ENCODE measurements around the gene PHF14. TPM values are rescaled to one million over a fixed set of nuclear protein-coding genes. Genes with fewer than 3 reads are reported as not detected.

PHF14 gene
- polyA plus RNA-seq, 4 donors, result 18.6 to 27.9 (median 25.1) TPM

DNA sequence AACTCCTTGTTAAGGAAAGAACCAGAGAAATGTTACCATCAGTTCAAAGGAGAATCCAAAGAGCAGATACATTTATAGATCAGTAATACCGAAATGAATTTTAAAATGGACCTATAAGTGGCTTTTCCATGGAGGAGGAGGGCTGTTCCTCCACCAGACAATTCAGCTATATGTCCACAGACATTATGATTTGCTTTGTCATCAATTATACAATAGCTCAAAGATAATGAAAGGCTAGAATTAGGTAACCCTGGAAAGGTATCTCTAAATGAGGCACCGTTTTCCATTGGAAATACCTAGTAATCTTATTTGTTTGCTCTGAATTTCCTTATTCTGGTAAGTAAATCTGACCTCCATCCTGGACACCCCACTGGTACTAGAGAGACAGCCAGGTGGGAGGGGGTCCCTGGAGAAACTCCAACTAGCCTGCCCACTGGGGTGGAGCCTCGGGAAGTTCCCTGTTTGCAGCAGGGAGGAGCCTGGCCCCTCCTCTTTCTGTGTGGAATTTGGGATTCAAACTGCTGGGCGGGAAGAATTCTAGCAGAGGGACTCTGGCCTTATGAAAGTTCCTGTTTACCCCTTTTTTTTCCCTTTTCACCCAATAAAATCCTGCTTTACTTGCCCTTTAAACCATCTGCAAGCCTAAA, 218.0 kb downstream of the PHF14 start:
- Histone ChIP-seq H3K27me3 (ENCODE audit: control insufficient read depth in 3 of 3, insufficient read depth in 3 of 3, low read length in 3 of 3) (no peaks in the 10 kb centered on the region), H3K36me3 (ENCODE audit: control insufficient read depth in 3 of 3, insufficient read depth in 2 of 3, low read depth in 1 of 3, low read length in 3 of 3) (no peaks in the 10 kb centered on the region), H3K4me1 (ENCODE audit: control insufficient read depth in 3 of 3, insufficient read depth in 2 of 3, low read depth in 1 of 3, low read length in 2 of 3) (peaks cover 0 to 7% (median 0%) of the 10 kb centered on the region in 3 donors), H3K9me3 (ENCODE audit: control insufficient read depth in 2 of 2, insufficient read depth in 1 of 2, low read depth in 1 of 2, low read length in 1 of 2) (no peaks in the 10 kb centered on the region), H3K27ac (ENCODE audit: low read depth in 1 of 3, low read length in 2 of 3) (no peak overlapping the region), H3K4me3 (ENCODE audit: low read depth in 1 of 3, low read length in 3 of 3) (no peak overlapping the region)
- DNase-seq (no peak), FAIRE-seq (no peak)
- WGBS, 3 donors, result 46 to 51% (median 47%) methylated on average over 4 of the region's 4 CpGs

DNA sequence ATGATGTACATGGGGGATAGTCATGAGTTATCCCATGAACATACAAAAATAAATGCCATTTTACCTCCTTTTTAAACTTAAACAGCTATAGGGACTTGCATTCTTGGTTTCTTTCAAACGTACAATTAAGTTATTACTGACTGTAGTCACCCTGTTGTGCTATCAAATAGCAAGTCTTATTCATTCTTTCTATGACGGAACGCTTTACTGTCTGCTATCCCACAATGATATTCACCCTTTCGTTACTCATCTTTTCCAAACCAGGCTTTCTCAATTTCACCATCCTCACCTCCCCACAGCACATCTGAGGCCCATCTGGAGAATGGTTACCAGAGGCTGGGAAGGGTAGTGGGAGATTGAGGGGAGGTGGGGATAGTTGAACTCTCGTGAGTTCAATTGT, 218.8 kb downstream of the PHF14 start:
- no peak for DNase-seq
- Histone ChIP-seq H3K4me1 (ENCODE audit: control insufficient read depth in 3 of 3, insufficient read depth in 2 of 3, low read depth in 1 of 3, low read length in 2 of 3) (peaks cover 0 to 7% (median 0%) of the 10 kb centered on the region in 3 donors), H3K36me3 (ENCODE audit: control insufficient read depth in 3 of 3, insufficient read depth in 2 of 3, low read depth in 1 of 3, low read length in 3 of 3) (no peaks in the 10 kb centered on the region), H3K27me3 (ENCODE audit: control insufficient read depth in 3 of 3, insufficient read depth in 3 of 3, low read length in 3 of 3) (no peaks in the 10 kb centered on the region), H3K27ac (ENCODE audit: low read depth in 1 of 3, low read length in 2 of 3) (peak overlapping the region in 2 of 3 donors; percentile 1 to 79), H3K4me3 (ENCODE audit: low read depth in 1 of 3, low read length in 3 of 3) (no peak overlapping the region), H3K9me3 (ENCODE audit: control insufficient read depth in 2 of 2, insufficient read depth in 1 of 2, low read depth in 1 of 2, low read length in 1 of 2) (no peaks in the 10 kb centered on the region)
- FAIRE-seq, result no peak
- 64 to 85% (median 82%) methylated on average over 5 of the region's 5 CpGs for WGBS, 3 donors

DNA sequence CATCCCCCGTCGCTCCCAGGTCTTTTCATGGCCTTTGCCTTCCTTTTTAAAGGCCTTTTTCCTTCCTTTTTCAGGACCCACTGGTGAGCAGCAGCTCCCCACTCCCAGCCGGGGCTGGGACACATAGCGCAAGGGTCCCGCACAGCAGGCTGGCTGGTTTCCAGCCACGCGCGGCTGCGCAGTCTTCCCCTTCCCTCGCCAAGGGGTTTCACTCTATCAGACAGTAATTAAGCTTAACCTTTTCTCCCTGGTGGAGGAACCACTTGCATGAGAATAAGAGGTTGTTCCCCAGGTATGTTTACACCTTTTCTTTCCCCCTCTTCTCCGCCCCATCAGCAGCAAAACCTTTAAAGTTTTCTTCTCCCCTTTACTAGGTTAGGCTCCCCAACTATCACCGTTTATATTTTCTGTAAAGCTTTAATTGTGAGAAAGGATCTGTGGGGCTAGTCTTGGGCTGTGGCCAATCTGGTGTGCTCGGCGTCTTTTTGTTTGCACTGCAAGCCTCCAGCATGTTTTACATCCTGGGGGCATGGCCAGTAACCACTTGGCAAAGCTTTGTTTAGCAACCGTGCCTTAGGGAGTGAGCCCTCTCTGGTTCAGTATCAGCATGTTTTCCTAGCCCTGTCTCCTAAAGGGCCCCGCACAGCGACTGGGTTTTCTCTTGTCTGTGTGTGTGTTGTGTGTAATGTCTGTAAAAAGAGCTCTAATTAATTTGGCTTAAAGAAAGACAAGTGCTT, 219.6 kb downstream of the PHF14 start:
- H3K9me3 ChIP-seq (ENCODE audit: control insufficient read depth in 2 of 2, insufficient read depth in 1 of 2, low read depth in 1 of 2, low read length in 1 of 2), result no peaks in the 10 kb centered on the region
- DNase-seq (peak in 1 of 2 donors; percentile 14), FAIRE-seq (no peak)
- 20 to 46% (median 32%) methylated on average over 17 of the region's 17 CpGs for WGBS, 3 donors
- H3K27ac ChIP-seq (ENCODE audit: low read depth in 1 of 3, low read length in 2 of 3), result peak overlapping the region in 2 of 3 donors; percentile 8 to 79
- H3K36me3 ChIP-seq (ENCODE audit: control insufficient read depth in 3 of 3, insufficient read depth in 2 of 3, low read depth in 1 of 3, low read length in 3 of 3), result no peaks in the 10 kb centered on the region
- H3K4me3 ChIP-seq (ENCODE audit: low read depth in 1 of 3, low read length in 3 of 3), result peak overlapping the region in 1 of 3 donors; percentile 18
- peaks cover 0 to 7% (median 0%) of the 10 kb centered on the region in 3 donors for H3K4me1 ChIP-seq (ENCODE audit: control insufficient read depth in 3 of 3, insufficient read depth in 2 of 3, low read depth in 1 of 3, low read length in 2 of 3)
- H3K27me3 ChIP-seq (ENCODE audit: control insufficient read depth in 3 of 3, insufficient read depth in 3 of 3, low read length in 3 of 3), result no peaks in the 10 kb centered on the region

- WGBS, 3 donors, result 64 to 69% (median 67%) methylated on average over 2 of the region's 2 CpGs
- Histone ChIP-seq H3K4me3 (ENCODE audit: low read depth in 1 of 3, low read length in 3 of 3) (no peak overlapping the region), H3K27me3 (ENCODE audit: control insufficient read depth in 3 of 3, insufficient read depth in 3 of 3, low read length in 3 of 3) (no peaks in the 10 kb centered on the region), H3K27ac (ENCODE audit: low read depth in 1 of 3, low read length in 2 of 3) (peak overlapping the region in 2 of 3 donors; percentile 8 to 66), H3K9me3 (ENCODE audit: control insufficient read depth in 2 of 2, insufficient read depth in 1 of 2, low read depth in 1 of 2, low read length in 1 of 2) (no peaks in the 10 kb centered on the region), H3K36me3 (ENCODE audit: control insufficient read depth in 3 of 3, insufficient read depth in 2 of 3, low read depth in 1 of 3, low read length in 3 of 3) (no peaks in the 10 kb centered on the region), H3K4me1 (ENCODE audit: control insufficient read depth in 3 of 3, insufficient read depth in 2 of 3, low read depth in 1 of 3, low read length in 2 of 3) (peaks cover 0 to 7% (median 0%) of the 10 kb centered on the region in 3 donors)
- FAIRE-seq (no peak), DNase-seq (no peak)
Measured at GRCh38 chr7:11193888-11194287, 220.2 kb downstream of the PHF14 start.

DNA sequence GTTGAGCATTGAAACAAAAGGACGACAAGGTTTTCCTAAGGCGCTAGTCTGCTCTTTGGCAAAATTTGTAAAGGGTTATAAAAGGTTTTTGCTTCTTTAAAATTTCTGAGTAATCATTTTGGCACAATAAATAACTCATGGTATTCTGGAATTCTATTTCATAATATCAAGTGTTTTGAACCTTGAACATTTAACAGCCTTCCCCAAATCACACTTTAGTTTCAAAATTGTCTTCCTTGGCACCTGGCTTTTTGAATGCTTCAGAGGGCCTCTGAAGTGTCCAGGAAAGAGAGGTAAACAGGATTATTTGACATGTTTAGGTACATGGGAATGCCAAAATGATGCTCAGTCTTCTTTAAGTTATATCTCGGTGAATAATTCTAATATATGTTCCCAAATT, 220.8 kb downstream of the PHF14 start:
- Histone ChIP-seq H3K4me3 (ENCODE audit: low read depth in 1 of 3, low read length in 3 of 3) (no peak overlapping the region), H3K36me3 (ENCODE audit: control insufficient read depth in 3 of 3, insufficient read depth in 2 of 3, low read depth in 1 of 3, low read length in 3 of 3) (no peaks in the 10 kb centered on the region), H3K27me3 (ENCODE audit: control insufficient read depth in 3 of 3, insufficient read depth in 3 of 3, low read length in 3 of 3) (no peaks in the 10 kb centered on the region), H3K4me1 (ENCODE audit: control insufficient read depth in 3 of 3, insufficient read depth in 2 of 3, low read depth in 1 of 3, low read length in 2 of 3) (peaks cover 0 to 7% (median 0%) of the 10 kb centered on the region in 3 donors), H3K9me3 (ENCODE audit: control insufficient read depth in 2 of 2, insufficient read depth in 1 of 2, low read depth in 1 of 2, low read length in 1 of 2) (no peaks in the 10 kb centered on the region), H3K27ac (ENCODE audit: low read depth in 1 of 3, low read length in 2 of 3) (no peak overlapping the region)
- no peak for DNase-seq
- FAIRE-seq, result no peak
- whole genome bisulfite sequencing, 3 donors, result 77 to 81% (median 80%) methylated on average over 3 of the region's 3 CpGs

DNA sequence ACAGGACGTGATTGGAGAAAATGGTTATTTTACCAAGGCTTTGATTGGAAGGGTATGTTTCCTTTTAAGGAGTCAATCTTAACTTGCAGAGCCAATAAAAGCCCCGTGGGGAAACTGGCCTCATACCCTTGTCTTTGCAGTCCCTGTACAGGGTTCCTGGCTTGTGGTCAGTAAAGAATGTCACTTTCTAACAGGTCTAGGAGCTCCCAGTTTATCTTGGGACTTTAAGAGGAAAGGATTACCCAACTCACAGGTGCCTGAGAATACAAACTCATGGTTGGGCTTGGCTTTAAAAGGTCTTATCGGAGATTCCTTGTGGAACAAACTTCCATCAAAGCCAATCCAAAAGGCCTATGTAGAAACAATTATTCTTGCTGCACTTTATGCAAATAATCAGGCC, 221.8 kb downstream of the PHF14 start:
- 69 to 86% (median 83%) methylated on average over 3 of the region's 3 CpGs for WGBS, 3 donors
- H3K4me3 ChIP-seq (ENCODE audit: low read depth in 1 of 3, low read length in 3 of 3), result no peak overlapping the region
- H3K4me1 ChIP-seq (ENCODE audit: control insufficient read depth in 3 of 3, insufficient read depth in 2 of 3, low read depth in 1 of 3, low read length in 2 of 3), result peaks cover 0 to 7% (median 0%) of the 10 kb centered on the region in 3 donors
- no peaks in the 10 kb centered on the region for H3K9me3 ChIP-seq (ENCODE audit: control insufficient read depth in 2 of 2, insufficient read depth in 1 of 2, low read depth in 1 of 2, low read length in 1 of 2)
- H3K27ac ChIP-seq (ENCODE audit: low read depth in 1 of 3, low read length in 2 of 3), result no peak overlapping the region
- DNase-seq, result no peak
- H3K27me3 ChIP-seq (ENCODE audit: control insufficient read depth in 3 of 3, insufficient read depth in 3 of 3, low read length in 3 of 3), result no peaks in the 10 kb centered on the region
- H3K36me3 ChIP-seq (ENCODE audit: control insufficient read depth in 3 of 3, insufficient read depth in 2 of 3, low read depth in 1 of 3, low read length in 3 of 3), result no peaks in the 10 kb centered on the region
- FAIRE-seq, result no peak

DNA sequence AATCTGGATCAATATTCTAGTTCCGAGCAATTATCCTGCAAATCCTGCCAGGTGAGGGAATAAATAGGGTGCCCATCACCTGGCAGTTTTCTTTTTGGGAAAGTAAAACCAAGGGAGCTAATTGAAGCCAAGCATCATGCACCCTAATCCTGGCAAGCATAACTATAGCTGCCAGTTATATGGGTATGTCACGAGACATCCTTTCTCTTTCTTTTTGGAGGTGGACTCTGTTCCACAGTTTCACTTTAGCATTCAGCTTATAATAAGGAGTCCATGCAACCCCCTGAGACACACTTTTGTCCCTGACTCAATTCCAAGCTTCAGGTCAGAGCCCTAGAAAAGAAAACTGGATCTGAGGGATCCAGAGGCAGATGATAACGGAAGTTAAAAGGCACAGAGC, 222.5 kb downstream of the PHF14 start:
- no peak overlapping the region for H3K27ac ChIP-seq (ENCODE audit: low read depth in 1 of 3, low read length in 2 of 3)
- DNase-seq (no peak), FAIRE-seq (no peak)
- H3K27me3 ChIP-seq (ENCODE audit: control insufficient read depth in 3 of 3, insufficient read depth in 3 of 3, low read length in 3 of 3), result no peaks in the 10 kb centered on the region
- H3K36me3 ChIP-seq (ENCODE audit: control insufficient read depth in 3 of 3, insufficient read depth in 2 of 3, low read depth in 1 of 3, low read length in 3 of 3), result no peaks in the 10 kb centered on the region
- 43 to 69% (median 45%) methylated on average over 3 of the region's 3 CpGs for WGBS, 3 donors
- H3K4me1 ChIP-seq (ENCODE audit: control insufficient read depth in 3 of 3, insufficient read depth in 2 of 3, low read depth in 1 of 3, low read length in 2 of 3), result peaks cover 0 to 7% (median 0%) of the 10 kb centered on the region in 3 donors
- H3K9me3 ChIP-seq (ENCODE audit: control insufficient read depth in 2 of 2, insufficient read depth in 1 of 2, low read depth in 1 of 2, low read length in 1 of 2), result no peaks in the 10 kb centered on the region
- H3K4me3 ChIP-seq (ENCODE audit: low read depth in 1 of 3, low read length in 3 of 3), result no peak overlapping the region

- FAIRE-seq (no peak), DNase-seq (no peak)
- H3K27ac ChIP-seq (ENCODE audit: low read depth in 1 of 3, low read length in 2 of 3), result no peak overlapping the region
- WGBS, 3 donors, result 60 to 72% (median 70%) methylated on average over 1 of the region's 1 CpG
- H3K36me3 ChIP-seq (ENCODE audit: control insufficient read depth in 3 of 3, insufficient read depth in 2 of 3, low read depth in 1 of 3, low read length in 3 of 3), result no peaks in the 10 kb centered on the region
- no peaks in the 10 kb centered on the region for H3K27me3 ChIP-seq (ENCODE audit: control insufficient read depth in 3 of 3, insufficient read depth in 3 of 3, low read length in 3 of 3)
- H3K4me3 ChIP-seq (ENCODE audit: low read depth in 1 of 3, low read length in 3 of 3), result no peak overlapping the region
- no peaks in the 10 kb centered on the region for H3K4me1 ChIP-seq (ENCODE audit: control insufficient read depth in 3 of 3, insufficient read depth in 2 of 3, low read depth in 1 of 3, low read length in 2 of 3)
- H3K9me3 ChIP-seq (ENCODE audit: control insufficient read depth in 2 of 2, insufficient read depth in 1 of 2, low read depth in 1 of 2, low read length in 1 of 2), result no peaks in the 10 kb centered on the region
Measured at GRCh38 chr7:11203224-11203623, 229.6 kb downstream of the PHF14 start.

All from small intestine (tissue), 7 donors.